Measurements from ENCODE around the gene EOGT.

Gene EOGT

DNA sequence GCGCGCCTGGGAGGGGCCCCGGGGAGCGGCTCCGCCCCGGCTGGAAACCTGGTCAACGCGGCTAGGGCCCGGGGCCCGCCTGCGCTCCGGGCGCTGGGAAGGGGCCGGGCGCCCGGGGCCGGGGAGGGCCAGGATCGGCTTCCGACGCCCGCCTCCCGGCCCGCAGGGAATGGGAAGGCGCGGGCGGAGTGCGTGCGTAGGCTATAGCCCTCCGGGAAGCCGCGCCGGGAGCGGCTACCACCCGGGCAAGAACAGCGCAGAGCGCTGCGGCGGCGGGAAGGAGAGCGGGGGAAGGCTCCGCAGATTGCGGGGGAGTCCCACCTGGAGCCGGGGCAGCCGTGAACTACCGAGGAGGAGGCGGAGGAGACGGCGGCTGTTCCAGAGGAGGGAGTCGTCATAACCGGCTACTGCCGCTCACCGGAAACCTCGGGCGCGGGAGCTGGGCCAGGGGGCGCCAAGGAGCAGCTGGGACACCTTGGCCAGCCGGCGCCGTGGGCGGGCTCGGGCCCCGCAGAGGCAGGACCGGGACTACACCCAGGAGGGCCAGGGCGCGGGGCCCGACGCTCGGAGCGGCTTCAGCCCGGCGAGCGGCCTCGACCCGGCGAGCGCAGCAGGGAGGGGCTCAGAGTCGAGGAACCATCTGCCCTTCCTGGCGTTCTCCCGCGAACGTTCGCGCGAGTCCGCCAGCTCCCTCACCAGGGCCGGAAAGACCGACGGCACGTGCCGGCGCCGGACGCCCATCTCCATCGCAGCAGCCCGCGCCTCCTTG is at the start of gene EOGT:
TSS of gene EOGT (minus strand) at position 432 of the 769 bp plus-strand sequence. CDS start 3,838 bp downstream, outside the sequence.
- Histone ChIP-seq H3K4me1 (ENCODE audit: insufficient read depth, low read length) (peaks cover 9% of the 10 kb centered on the region), H2AFZ (ENCODE audit: low read depth, low read length) (no peak within 1 kb of the TSS), H3K9me3 (ENCODE audit: low read length) (no peaks in the 10 kb centered on the region), H3K36me3 (ENCODE audit: insufficient read depth, low read length) (peaks cover 11% of the 10 kb centered on the region), H3K4me3 (ENCODE audit: low read length) (no peak within 1 kb of the TSS), H3K27me3 (ENCODE audit: insufficient read depth, low read length) (no peaks in the 10 kb centered on the region)

DNA sequence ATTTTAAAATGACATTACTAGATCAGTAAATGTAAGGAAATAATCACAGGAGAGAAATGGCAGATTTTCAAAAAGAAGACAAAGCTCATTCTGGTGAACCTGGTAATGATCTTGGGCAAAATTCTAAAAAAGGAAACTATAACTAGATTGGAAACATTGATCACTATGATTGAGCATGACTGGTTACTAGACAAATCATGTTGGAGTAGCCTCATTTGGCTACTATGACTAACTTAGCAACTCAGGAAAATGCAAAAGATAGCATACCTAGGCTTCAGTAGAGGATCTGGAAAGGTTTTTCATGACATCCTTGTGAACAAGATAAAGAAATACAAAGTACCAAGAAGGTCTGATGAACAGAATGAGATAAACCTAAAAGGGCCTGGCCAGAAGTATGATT is 46.2 kb upstream of the EOGT start:
- Histone ChIP-seq H3K27me3 (ENCODE audit: insufficient read depth, low read length) (no peaks in the 10 kb centered on the region), H3K4me3 (ENCODE audit: low read length) (no peak overlapping the region), H3K9me3 (ENCODE audit: low read length) (peaks cover 9% of the 10 kb centered on the region), H3K36me3 (ENCODE audit: insufficient read depth, low read length) (peaks cover 74% of the 10 kb centered on the region), H2AFZ (ENCODE audit: low read depth, low read length) (no peak overlapping the region), H3K4me1 (ENCODE audit: insufficient read depth, low read length) (no peaks in the 10 kb centered on the region)

DNA sequence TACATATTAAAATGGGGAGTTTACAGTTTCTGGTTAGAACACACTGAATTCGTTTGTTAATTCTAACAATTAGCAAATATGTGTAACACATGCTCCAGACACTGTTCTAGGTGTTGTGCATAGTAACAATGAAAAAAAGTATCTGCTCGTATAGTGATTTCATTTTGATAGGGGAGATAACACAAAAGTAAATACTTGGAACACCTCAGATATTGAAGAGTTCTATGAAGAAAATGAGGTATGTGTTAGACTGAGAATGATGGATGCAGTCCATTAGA is 45.4 kb upstream of the EOGT start:
- H3K9me3 ChIP-seq (ENCODE audit: low read length) = peaks cover 9% of the 10 kb centered on the region
- no peaks in the 10 kb centered on the region for H3K4me1 ChIP-seq (ENCODE audit: insufficient read depth, low read length)
- H3K4me3 ChIP-seq (ENCODE audit: low read length) = no peak overlapping the region
- no peaks in the 10 kb centered on the region for H3K27me3 ChIP-seq (ENCODE audit: insufficient read depth, low read length)
- H3K36me3 ChIP-seq (ENCODE audit: insufficient read depth, low read length) = peaks cover 73% of the 10 kb centered on the region
- H2AFZ ChIP-seq (ENCODE audit: low read depth, low read length) = no peak overlapping the region

DNA sequence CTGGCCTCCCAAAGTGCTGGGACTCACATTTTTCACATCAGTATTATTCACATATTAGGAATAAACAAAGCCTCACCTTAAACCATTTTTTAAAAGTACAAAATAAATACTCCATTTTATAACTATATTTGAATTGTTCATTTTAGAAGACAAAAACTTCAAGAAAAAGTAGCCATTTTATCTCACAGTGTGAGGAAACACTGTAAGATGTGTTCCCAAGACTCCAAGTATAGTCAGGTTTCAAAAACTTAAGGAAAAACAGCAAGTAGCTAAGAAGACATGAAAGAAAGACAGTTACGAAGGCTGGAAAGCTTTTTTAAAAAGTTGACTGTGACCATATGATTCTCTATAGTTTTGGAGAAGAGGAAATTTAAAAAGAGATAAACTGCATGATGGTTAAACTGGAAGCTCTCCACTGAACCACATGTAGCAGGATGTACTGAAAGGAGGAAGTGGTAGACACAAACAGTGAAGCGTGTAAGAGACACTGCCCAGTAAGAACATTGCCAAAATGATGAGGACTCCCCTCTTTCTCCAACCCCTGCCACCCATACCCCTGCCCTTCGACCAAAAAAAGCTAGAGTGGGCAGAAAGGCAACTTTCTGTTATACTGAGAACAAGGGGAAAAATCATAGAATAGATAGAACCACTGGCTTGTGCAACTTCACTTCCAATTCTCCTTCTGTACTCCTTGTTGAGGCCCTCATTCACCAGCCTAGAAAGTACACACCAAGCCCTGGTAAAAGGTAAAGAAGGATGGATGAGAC is 44.9 kb upstream of the EOGT start:
- Histone ChIP-seq H3K4me1 (ENCODE audit: insufficient read depth, low read length) (no peaks in the 10 kb centered on the region), H3K36me3 (ENCODE audit: insufficient read depth, low read length) (peaks cover 71% of the 10 kb centered on the region)

DNA sequence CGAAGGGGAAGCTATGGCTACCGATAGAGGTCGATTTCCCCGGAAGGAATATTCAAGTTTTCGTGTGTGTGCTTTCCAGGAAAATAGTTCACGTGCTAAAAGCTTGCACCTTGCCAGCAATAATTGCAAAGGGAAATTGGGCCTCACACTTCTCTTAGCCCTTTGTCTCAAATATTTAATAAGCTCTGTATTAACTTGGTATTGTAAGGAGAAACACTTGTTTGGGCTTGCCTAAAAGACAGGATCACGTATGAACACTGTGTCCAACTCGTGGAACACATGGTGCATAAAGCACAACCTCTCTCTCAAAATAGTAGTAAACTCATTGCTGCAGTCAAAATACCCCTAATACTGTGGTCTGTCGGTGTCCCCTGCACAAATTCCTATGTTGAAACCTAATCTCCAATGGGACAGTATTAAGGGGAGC is 39.0 kb upstream of the EOGT start:
- Histone ChIP-seq H3K4me3 (ENCODE audit: low read length) (peak overlapping the region; percentile 63), H3K4me1 (ENCODE audit: insufficient read depth, low read length) (peaks cover 12% of the 10 kb centered on the region), H2AFZ (ENCODE audit: low read depth, low read length) (peak overlapping the region; percentile 29), H3K27me3 (ENCODE audit: insufficient read depth, low read length) (no peaks in the 10 kb centered on the region), H3K36me3 (ENCODE audit: insufficient read depth, low read length) (peaks cover 34% of the 10 kb centered on the region), H3K9me3 (ENCODE audit: low read length) (no peaks in the 10 kb centered on the region)

More for the DNA sequence above, 44.9 kb upstream of the EOGT start:
- H3K9me3 ChIP-seq (ENCODE audit: low read length) = peaks cover 9% of the 10 kb centered on the region
- no peak overlapping the region for H3K4me3 ChIP-seq (ENCODE audit: low read length)
- H2AFZ ChIP-seq (ENCODE audit: low read depth, low read length) = no peak overlapping the region
- no peaks in the 10 kb centered on the region for H3K27me3 ChIP-seq (ENCODE audit: insufficient read depth, low read length)

DNA sequence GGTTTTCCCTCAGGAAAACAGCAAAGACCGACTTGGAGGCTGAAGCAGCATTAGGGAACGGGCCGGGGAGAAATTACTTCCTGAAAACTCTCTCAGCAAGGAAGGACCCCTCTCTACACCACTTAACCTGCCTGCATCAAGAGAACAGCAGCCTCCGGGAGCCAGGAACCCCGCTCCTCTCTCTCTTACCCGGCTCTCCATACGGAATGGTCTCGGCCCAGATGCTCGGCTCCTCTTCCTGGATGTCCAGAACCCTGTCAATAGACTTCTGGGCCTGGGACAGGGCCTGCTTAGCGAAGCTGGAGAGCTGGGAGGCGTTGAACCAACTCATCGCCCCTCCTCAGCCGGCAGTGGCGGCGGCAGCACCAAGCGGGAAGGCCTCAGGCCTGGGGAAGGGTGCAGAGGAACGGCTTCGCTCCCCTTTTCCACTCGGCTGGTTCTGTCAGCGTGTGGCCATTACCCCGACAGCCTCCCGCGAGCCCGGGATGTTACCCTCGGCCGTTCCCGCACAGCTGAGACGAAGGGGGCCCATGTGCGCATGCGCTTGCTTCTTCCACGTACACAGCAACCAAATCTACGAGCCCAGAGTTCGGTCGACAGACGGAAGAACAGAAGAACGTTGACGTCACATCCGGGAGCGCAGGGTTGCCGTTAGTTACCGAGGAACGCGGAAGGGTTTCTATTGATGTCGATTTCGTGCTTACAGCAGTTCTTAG is 38.4 kb upstream of the EOGT start, which contains the start of gene TMF1:
TSS of gene TMF1 (minus strand) at position 578 of the 716 bp plus-strand sequence. CDS start at position 331, 247 bp downstream.
- H3K4me3 ChIP-seq (ENCODE audit: low read length) = peak within 1 kb of the TSS; percentile 63
- H3K4me1 ChIP-seq (ENCODE audit: insufficient read depth, low read length) = peaks cover 12% of the 10 kb centered on the region
- H2AFZ ChIP-seq (ENCODE audit: low read depth, low read length) = peak within 1 kb of the TSS; percentile 29
- no peaks in the 10 kb centered on the region for H3K9me3 ChIP-seq (ENCODE audit: low read length)
- peaks cover 37% of the 10 kb centered on the region for H3K36me3 ChIP-seq (ENCODE audit: insufficient read depth, low read length)
- no peaks in the 10 kb centered on the region for H3K27me3 ChIP-seq (ENCODE audit: insufficient read depth, low read length)

DNA sequence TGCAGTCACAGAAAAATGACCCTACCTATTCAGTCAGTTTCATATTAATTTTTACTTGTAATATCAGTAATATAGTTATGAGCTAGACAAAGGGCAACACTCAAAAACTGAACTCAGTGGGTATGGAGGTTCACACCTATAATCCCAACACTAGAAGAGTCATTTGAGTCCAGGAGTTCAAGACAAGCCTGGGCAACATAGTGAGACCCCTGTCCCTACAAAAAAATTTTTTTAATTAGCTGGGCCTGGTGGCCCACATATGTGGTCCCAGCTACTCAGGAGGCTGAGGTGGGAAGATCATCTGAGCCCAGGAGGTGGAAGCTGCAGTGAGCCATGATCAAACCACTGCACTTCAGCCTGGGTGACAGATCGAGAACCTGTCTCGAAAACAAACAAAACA is 35.5 kb upstream of the EOGT start:
- H3K4me3 ChIP-seq (ENCODE audit: low read length) = no peak overlapping the region
- peaks cover 35% of the 10 kb centered on the region for H3K36me3 ChIP-seq (ENCODE audit: insufficient read depth, low read length)
- H3K27me3 ChIP-seq (ENCODE audit: insufficient read depth, low read length) = no peaks in the 10 kb centered on the region
- no peaks in the 10 kb centered on the region for H3K9me3 ChIP-seq (ENCODE audit: low read length)
- H3K4me1 ChIP-seq (ENCODE audit: insufficient read depth, low read length) = peaks cover 12% of the 10 kb centered on the region
- no peak overlapping the region for H2AFZ ChIP-seq (ENCODE audit: low read depth, low read length)

DNA sequence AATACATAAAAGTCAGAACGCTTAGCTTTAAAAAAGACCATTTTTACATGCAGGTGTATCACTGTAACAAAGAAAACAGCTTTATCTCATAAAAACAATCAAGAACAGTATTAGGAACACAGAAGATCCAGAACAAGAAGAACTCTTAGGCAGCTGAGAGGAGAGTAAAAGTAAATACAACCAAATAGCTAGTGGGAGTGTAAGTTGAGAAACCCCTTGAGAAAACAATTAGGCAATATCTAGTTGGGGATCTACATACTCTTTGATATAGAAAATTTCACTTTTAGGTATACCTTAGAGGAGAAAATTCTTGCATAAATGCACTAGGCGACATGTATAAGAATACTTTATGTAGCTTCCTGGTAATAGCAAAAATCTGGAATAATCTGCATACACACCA is 31.1 kb upstream of the EOGT start:
- Histone ChIP-seq H3K4me1 (ENCODE audit: insufficient read depth, low read length) (no peaks in the 10 kb centered on the region), H3K4me3 (ENCODE audit: low read length) (no peak overlapping the region), H2AFZ (ENCODE audit: low read depth, low read length) (no peak overlapping the region), H3K9me3 (ENCODE audit: low read length) (no peaks in the 10 kb centered on the region), H3K27me3 (ENCODE audit: insufficient read depth, low read length) (no peaks in the 10 kb centered on the region), H3K36me3 (ENCODE audit: insufficient read depth, low read length) (peaks cover 63% of the 10 kb centered on the region)

DNA sequence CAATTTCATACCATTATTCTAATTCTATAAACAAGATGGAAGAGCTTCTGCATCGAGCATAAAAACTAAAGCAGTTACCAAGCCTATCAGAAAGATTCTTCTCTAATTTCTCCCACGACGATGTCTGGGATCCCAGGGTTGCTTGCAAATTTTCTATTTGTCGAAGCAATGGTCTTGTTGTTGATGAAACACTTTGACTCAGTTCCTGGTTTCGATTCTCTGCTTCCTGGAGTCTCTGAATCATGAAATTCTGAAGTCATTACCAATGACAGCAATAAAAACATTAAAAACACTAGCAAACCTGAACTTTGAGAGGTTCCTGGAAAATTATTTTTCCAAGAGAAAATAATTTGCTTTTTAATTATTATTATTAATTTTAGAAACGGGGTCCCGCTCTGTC is 20.0 kb upstream of the EOGT start:
- Histone ChIP-seq H3K4me3 (ENCODE audit: low read length) (no peak overlapping the region), H3K27me3 (ENCODE audit: insufficient read depth, low read length) (no peaks in the 10 kb centered on the region), H3K36me3 (ENCODE audit: insufficient read depth, low read length) (peaks cover 71% of the 10 kb centered on the region), H3K4me1 (ENCODE audit: insufficient read depth, low read length) (no peaks in the 10 kb centered on the region), H2AFZ (ENCODE audit: low read depth, low read length) (no peak overlapping the region), H3K9me3 (ENCODE audit: low read length) (no peaks in the 10 kb centered on the region)

DNA sequence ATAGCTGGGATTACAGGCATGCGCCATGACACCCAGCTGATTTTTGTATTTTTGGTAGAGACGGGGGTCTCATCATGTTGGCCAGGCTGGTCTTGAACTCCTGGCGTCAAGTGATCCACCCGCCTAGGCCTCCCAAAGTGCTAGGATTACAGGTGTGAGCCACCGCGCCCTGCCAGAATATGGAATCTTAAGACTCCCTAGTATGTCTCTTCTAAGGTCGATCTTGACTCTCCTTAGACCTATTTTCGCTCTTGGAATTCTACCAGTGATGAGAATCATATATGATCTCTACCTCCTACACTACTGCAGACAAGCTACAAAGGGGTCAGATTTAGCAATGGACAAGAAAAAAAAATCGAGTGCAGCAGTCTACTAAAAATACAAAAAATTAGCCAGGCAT is 19.3 kb upstream of the EOGT start:
- Histone ChIP-seq H2AFZ (ENCODE audit: low read depth, low read length) (no peak overlapping the region), H3K9me3 (ENCODE audit: low read length) (no peaks in the 10 kb centered on the region), H3K4me1 (ENCODE audit: insufficient read depth, low read length) (no peaks in the 10 kb centered on the region), H3K27me3 (ENCODE audit: insufficient read depth, low read length) (no peaks in the 10 kb centered on the region), H3K4me3 (ENCODE audit: low read length) (no peak overlapping the region), H3K36me3 (ENCODE audit: insufficient read depth, low read length) (peaks cover 71% of the 10 kb centered on the region)

DNA sequence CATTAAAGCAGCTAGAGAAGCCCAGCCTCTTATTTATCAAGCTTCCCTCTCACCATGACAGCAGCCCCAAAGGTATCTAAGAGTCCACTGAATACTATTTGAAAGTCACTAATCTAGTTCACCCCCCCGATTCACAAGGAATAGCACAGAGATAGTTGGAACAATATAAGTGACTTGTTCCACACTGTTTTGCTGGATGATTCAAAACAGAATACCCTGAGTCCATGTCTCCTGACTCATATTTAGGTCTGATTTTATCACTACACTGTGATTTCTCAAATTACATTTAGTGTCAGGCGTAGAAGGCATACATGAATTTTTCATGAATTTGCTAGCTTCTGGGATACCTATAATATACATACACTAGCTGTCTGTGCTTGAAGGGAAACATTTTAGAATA is 18.7 kb upstream of the EOGT start:
- H3K9me3 ChIP-seq (ENCODE audit: low read length) = no peaks in the 10 kb centered on the region
- no peak overlapping the region for H2AFZ ChIP-seq (ENCODE audit: low read depth, low read length)
- H3K27me3 ChIP-seq (ENCODE audit: insufficient read depth, low read length) = no peaks in the 10 kb centered on the region
- H3K36me3 ChIP-seq (ENCODE audit: insufficient read depth, low read length) = peaks cover 77% of the 10 kb centered on the region
- H3K4me3 ChIP-seq (ENCODE audit: low read length) = no peak overlapping the region
- no peaks in the 10 kb centered on the region for H3K4me1 ChIP-seq (ENCODE audit: insufficient read depth, low read length)

DNA sequence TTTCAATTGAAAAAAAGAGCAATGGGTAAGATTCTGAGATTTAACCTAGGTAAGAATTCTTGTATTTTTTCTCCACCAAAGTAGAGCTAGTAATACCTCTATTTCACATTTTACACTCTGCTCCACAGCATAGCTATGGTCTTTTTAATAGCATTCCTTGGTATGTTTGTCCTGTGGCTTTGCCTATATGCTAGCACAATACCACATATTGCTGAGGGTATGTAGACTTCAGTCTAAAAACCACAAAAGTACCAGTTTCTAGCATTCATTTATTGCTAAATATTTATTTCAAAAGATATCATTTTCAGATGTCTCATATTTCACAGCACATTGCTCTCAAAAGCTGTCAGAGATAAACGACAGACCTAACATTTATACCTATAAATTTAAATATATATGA is 18.2 kb upstream of the EOGT start:
- H3K27me3 ChIP-seq (ENCODE audit: insufficient read depth, low read length) = no peaks in the 10 kb centered on the region
- peaks cover 74% of the 10 kb centered on the region for H3K36me3 ChIP-seq (ENCODE audit: insufficient read depth, low read length)
- no peak overlapping the region for H3K4me3 ChIP-seq (ENCODE audit: low read length)
- H2AFZ ChIP-seq (ENCODE audit: low read depth, low read length) = no peak overlapping the region
- no peaks in the 10 kb centered on the region for H3K4me1 ChIP-seq (ENCODE audit: insufficient read depth, low read length)
- H3K9me3 ChIP-seq (ENCODE audit: low read length) = no peaks in the 10 kb centered on the region

DNA sequence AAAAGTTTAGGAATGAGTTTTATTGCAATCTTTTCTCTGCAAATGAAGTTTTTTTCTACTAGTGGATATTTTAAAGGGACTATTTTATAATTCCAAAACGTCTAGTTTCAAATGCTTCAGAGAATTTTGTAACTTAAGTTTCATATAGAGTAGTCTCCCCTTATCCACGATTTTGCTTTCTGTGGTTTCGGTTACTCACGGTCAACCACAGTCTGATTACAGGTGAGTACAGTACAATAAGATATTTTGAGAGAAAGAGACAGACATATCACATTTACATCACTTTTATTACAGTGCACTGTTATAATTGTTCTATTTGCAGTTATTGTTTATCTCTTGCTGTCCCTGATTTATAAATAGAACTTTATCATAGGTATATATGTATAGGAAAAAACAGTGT is 7.4 kb upstream of the EOGT start:
- Histone ChIP-seq H2AFZ (ENCODE audit: low read depth, low read length) (no peak overlapping the region), H3K27me3 (ENCODE audit: insufficient read depth, low read length) (no peaks in the 10 kb centered on the region), H3K9me3 (ENCODE audit: low read length) (no peaks in the 10 kb centered on the region), H3K36me3 (ENCODE audit: insufficient read depth, low read length) (peaks cover 53% of the 10 kb centered on the region), H3K4me3 (ENCODE audit: low read length) (no peak overlapping the region), H3K4me1 (ENCODE audit: insufficient read depth, low read length) (no peaks in the 10 kb centered on the region)

Measured in neuron (in vitro differentiated cells).